GM12878 (cell line): ENCODE measurements around the gene GNPTG. TPM values are rescaled to one million over a fixed set of nuclear protein-coding genes. Genes with fewer than 3 reads are reported as not detected.
A peak's percentile ranks its signal among the peaks of the same experiment; 100 is the strongest.

Experiments
- ATAC-seq: fragments of 200-7000 bp; cut with Tn5 transposase; 3 replicates; pipeline ENCODE4 v1.9.1; 2020; ENCODE audit warnings: mild to moderate bottlenecking, moderate library complexity
- BruUV-seq: library from RNA; stranded (reverse); fragments of 400-500 nt; replicated peaks from 2 replicates; lab custom pipeline; 2021; lab: Mats Ljungman, UMichigan
- CTCF ChIA-PET: fragments of 300-600 bp; sonication (Branson Sonifier 250); formaldehyde crosslinking; extraction: SDS; loops from one replicate; lab custom pipeline; 2021; ENCODE audit warnings: inconsistent platforms; lab: Yijun Ruan, JAX
- POLR2A ChIA-PET: fragments of 350-600 bp; formaldehyde crosslinking; extraction: SDS; loops from one replicate; lab custom pipeline; 2021; ENCODE audit warnings: inconsistent platforms; lab: Charles Lee
- RAD21 ChIA-PET: fragments of 300-600 bp; sonication (Branson Sonifier 250); formaldehyde crosslinking; loops from one replicate; lab custom pipeline; 2023; ENCODE audit warnings: antibody characterized with exemption; ENCODE audit not compliant: unreplicated experiment; lab: Charles Lee
- SMC1A ChIA-PET: fragments of 300-600 bp; sonication (Branson Sonifier 250); formaldehyde crosslinking; loops from one replicate; lab custom pipeline; 2023; ENCODE audit not compliant: unreplicated experiment, uncharacterized antibody; lab: Charles Lee
- DNase-seq: peaks from one replicate; pipeline ENCODE4 v3.0.0-alpha.2; 2011; ENCODE audit warnings: low read depth, low spot score
- FAIRE-seq: peaks from 3 replicates; lab custom pipeline; 2011; peaks lifted over from hg19 to GRCh38; lab: Jason Lieb, UNC
- H2AFZ ChIP-seq: 2 replicates; pipeline ENCODE4 v1.6.0; 2011; ENCODE audit warnings: low read depth, low read length, control low read depth; ENCODE audit not compliant: control insufficient read depth
- H3K27ac ChIP-seq: 2 replicates; pipeline ENCODE4 v1.5.1; 2011; ENCODE audit warnings: control low read depth; ENCODE audit not compliant: control insufficient read depth, insufficient read depth
- H3K27me3 ChIP-seq, 2 experiments: replicated peaks in 1 of 2; 2 replicates each; pipeline versions ENCODE4 v1.6.0 to v1.6.1; 2011; ENCODE audit warnings: low read length in 1 of 2; ENCODE audit not compliant: control insufficient read depth in 2 of 2, insufficient read depth in 2 of 2
- H3K36me3 ChIP-seq, 2 experiments: 2 replicates each; pipeline ENCODE4 v1.5.1; 2011; ENCODE audit warnings: low read length in 1 of 2; ENCODE audit not compliant: control insufficient read depth in 2 of 2, insufficient read depth in 2 of 2
- H3K4me1 ChIP-seq: 2 replicates; pipeline ENCODE4 v1.6.1; 2011; ENCODE audit warnings: mild to moderate bottlenecking, low read length, moderate library complexity, mixed read lengths; ENCODE audit not compliant: control insufficient read depth, insufficient read depth
- H3K4me2 ChIP-seq: 2 replicates; pipeline ENCODE4 v1.6.0; 2011; ENCODE audit warnings: control low read depth; ENCODE audit not compliant: control insufficient read depth, insufficient read depth
- H3K4me3 ChIP-seq: fragments of 200-600 bp; sonication (generic); 2 replicates; pipeline ENCODE4 v1.5.1; 2016
- H3K79me2 ChIP-seq: 2 replicates; pipeline ENCODE4 v1.6.0; 2011; ENCODE audit warnings: low read length; ENCODE audit not compliant: control insufficient read depth, insufficient read depth
- H3K9ac ChIP-seq: 2 replicates; pipeline ENCODE4 v1.8.0; 2011; ENCODE audit warnings: low read length, control low read depth, mixed read lengths; ENCODE audit not compliant: control insufficient read depth, insufficient read depth
- H3K9me3 ChIP-seq: replicated peaks from 3 replicates; pipeline ENCODE4 v1.5.1; 2011; ENCODE audit warnings: mild to moderate bottlenecking, low read length; ENCODE audit not compliant: control insufficient read depth, insufficient read depth
- H4K20me1 ChIP-seq: 2 replicates; pipeline ENCODE4 v1.6.0; 2011; ENCODE audit not compliant: control insufficient read depth, insufficient read depth
- CUX1 ChIP-seq: IDR thresholded peaks from 2 replicates; pipeline ENCODE4 v1.6.1; 2012; ENCODE audit warnings: improper control_type of control experiment, low read depth, low read length; ENCODE audit not compliant: insufficient replicate concordance
- NR2C1 ChIP-seq: fragments of 450-650 bp; IDR thresholded peaks from 2 replicates; pipeline ENCODE4 v1.6.1; 2017; ENCODE audit warnings: antibody characterized with exemption, mild to moderate bottlenecking, moderate library complexity
- POLR2A ChIP-seq: IDR thresholded peaks from 2 replicates; pipeline ENCODE4 v1.6.1; 2011; ENCODE audit warnings: low read depth, mild to moderate bottlenecking, low read length
- POLR2AphosphoS5 ChIP-seq: IDR thresholded peaks from 2 replicates; pipeline ENCODE4 v1.6.1; 2011; ENCODE audit warnings: mild to moderate bottlenecking, low read length, inconsistent platforms
- PRDM15 ChIP-seq: fragments of 450-650 bp; formaldehyde crosslinking; IDR thresholded peaks from 2 replicates; pipeline ENCODE4 v1.4.0; 2020; ENCODE audit warnings: mild to moderate bottlenecking, moderate library complexity
- WGBS: methylation state at CpG from one replicate; pipeline ENCODE4 v1.1.6; 2016; ENCODE audit warnings: low lambda C conversion rate; ENCODE audit not compliant: insufficient replicate concordance, insufficient coverage; ENCODE audit errors: missing lambda C conversion rate; 5-methylcytosine and 5-hydroxymethylcytosine counted together
- in situ Hi-C: fragments of 300-500 bp; cut with MboI; formaldehyde crosslinking; loops from 9 replicates; pipeline ENCODE4 v1.14.3; 2018; ENCODE audit warnings: mixed read lengths
- intact Hi-C: fragments of 100-400 bp; cut with micrococcal nuclease; formaldehyde crosslinking; loops from one replicate; pipeline ENCODE4 v1.14.2; 2022; ENCODE audit not compliant: unreplicated experiment
- polyA plus RNA-seq, 11 experiments: library from polyadenylated mRNA; depleted of rRNA in 4 of 11; unstranded in 6 of 11; stranded (reverse) in 5 of 11; fragments of >200 nt; fragmentation: Nextera tagmentation in 4 of 11; fragmentation: Illumina TruSeq in 1 of 11; extraction: Ambion mirVana in 4 of 11; extraction: Trizol in 1 of 11; gene quantifications; 1 replicate in 1 of 11; 2 replicates in 10 of 11; pipeline versions ENCODE4 v1.2.1 to v1.2.3, GENCODE V29; 2011 to 2016; ENCODE audit warnings: inconsistent platforms in 2 of 11, missing spikeins in 2 of 11, low read depth in 1 of 11
- total RNA-seq, 4 experiments: library from RNA; depleted of rRNA in 3 of 4; stranded (reverse); fragments of >200 nt in 3 of 4; fragmentation: Illumina TruSeq in 1 of 4; extraction: Trizol in 1 of 4; gene quantifications; 2 replicates each; pipeline versions ENCODE4 v1.2.1 to v1.2.3, GENCODE V29; 2013 to 2021

Gene GNPTG
- total and polyA plus RNA-seq, 10 of the 15 experiments (the other 5 are each of a cell fraction or from before 2014, with no cell fraction given) = 0.80 to 32.6 (median 20.9) TPM

DNA sequence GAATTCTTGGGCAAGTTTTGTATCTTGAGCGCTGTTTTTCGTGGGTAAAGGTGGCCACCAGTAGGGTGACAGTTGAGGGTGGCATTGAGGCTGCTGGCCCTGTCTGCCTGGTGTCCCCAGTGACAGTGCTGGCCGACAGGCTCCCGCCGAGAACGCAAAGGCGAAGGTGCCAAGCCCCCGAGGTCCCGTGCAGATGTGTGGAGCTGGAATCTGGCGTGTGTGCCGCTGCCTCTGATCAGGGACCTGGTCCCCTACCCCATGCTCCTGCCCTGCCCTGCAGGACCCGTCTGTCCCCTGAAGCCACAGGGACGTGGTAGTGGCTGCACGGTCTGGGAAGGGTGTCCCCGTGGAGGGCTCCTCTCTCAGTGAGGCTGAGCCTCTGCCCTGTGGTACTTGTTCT, 38.8 kb upstream of the GNPTG start:
- ChIA-PET POLR2A (no interaction called here), RAD21 (no interaction called here)
- H3K4me2 ChIP-seq = peak overlapping the region; percentile 97; the same call in 1 of the 2 replicates
- FAIRE-seq (no peak), DNase-seq (no peak)
- TF ChIP-seq CUX1 (no peak), POLR2A (peak; percentile 39; the same call in 1 of the 2 replicates), POLR2AphosphoS5 (no peak; the same call in 1 of the 2 replicates), NR2C1 (no peak), PRDM15 (no peak)
- TF ChIP-seq, all 136 proteins: peak for 1
- ATAC-seq = no peak
- ChIA-PET CTCF (no interaction called here), SMC1A (interaction anchor here (0.6 kb wide), 1 partner anchor 17 kb away, joined by 3 read pairs; no protein-coding TSS in a partner anchor)
- no peak overlapping the region for H3K4me3 ChIP-seq
- peaks cover 52% of the 10 kb centered on the region for H3K79me2 ChIP-seq
- no TSS peak for BruUV-seq
- H4K20me1 ChIP-seq = peaks cover 35% of the 10 kb centered on the region
- WGBS = 85% methylated on average over 15 of the region's 15 CpGs
- peaks cover 7% of the 10 kb centered on the region for H3K4me1 ChIP-seq
- no peak overlapping the region for H3K27ac ChIP-seq
- no peak overlapping the region for H3K9ac ChIP-seq
- intact Hi-C loops = no loop called here
- in situ Hi-C loops = no loop called here
- H2AFZ ChIP-seq = no peak overlapping the region
- H3K27me3 ChIP-seq = no peaks in the 10 kb centered on the region
- no peaks in the 10 kb centered on the region for H3K9me3 ChIP-seq
- peaks cover 23 to 41% of the 10 kb centered on the region in 2 experiments for H3K36me3 ChIP-seq
